Epithelial cell of esophagus (primary cell): ENCODE measurements around the gene PCBP3.
A peak's percentile ranks its signal among the peaks of the same experiment; 100 is the strongest.

Source experiments
- DNase-seq: peaks from one replicate; pipeline ENCODE4 v3.0.0; 2010; ENCODE audit warnings: low read depth
- H3K4me3 ChIP-seq: 2 replicates; pipeline ENCODE4 v1.5.1; 2011; ENCODE audit warnings: mild to moderate bottlenecking, low read length, control low read depth
- CTCF ChIP-seq: IDR thresholded peaks from 2 replicates; pipeline ENCODE4 v1.5.1; 2011; ENCODE audit warnings: low read depth, mild to moderate bottlenecking, low read length, control low read depth, inconsistent platforms; ENCODE audit not compliant: insufficient read depth; ENCODE audit errors: missing control alignments

The PCBP3 gene

GRCh38 chr21:45918835-45919447 is 275.4 kb downstream of the PCBP3 start:
- no peak for DNase-seq
- no peak overlapping the region for H3K4me3 ChIP-seq
- TF ChIP-seq CTCF: no peak

GRCh38 chr21:45919593-45919992 is 276.1 kb downstream of the PCBP3 start:
- no peak overlapping the region for H3K4me3 ChIP-seq
- TF ChIP-seq CTCF: no peak
- no peak for DNase-seq

GRCh38 chr21:45920824-45921600 is 277.5 kb downstream of the PCBP3 start:
- DNase-seq: no peak
- TF ChIP-seq CTCF: no peak
- H3K4me3 ChIP-seq: no peak overlapping the region

GRCh38 chr21:45921917-45922316 is 278.4 kb downstream of the PCBP3 start:
- no peak overlapping the region for H3K4me3 ChIP-seq
- no peak for DNase-seq
- no peak for TF ChIP-seq CTCF

GRCh38 chr21:45922648-45923047 is 279.1 kb downstream of the PCBP3 start:
- DNase-seq: no peak
- no peak for TF ChIP-seq CTCF
- no peak overlapping the region for H3K4me3 ChIP-seq

- TF ChIP-seq CTCF: peak; percentile 32
- DNase-seq: peak; percentile 20
- no peak overlapping the region for H3K4me3 ChIP-seq
Observed at GRCh38 chr21:45923146-45923545, 279.6 kb downstream of the PCBP3 start.

GRCh38 chr21:45926281-45926680 is 282.8 kb downstream of the PCBP3 start:
- H3K4me3 ChIP-seq: no peak overlapping the region
- no peak for DNase-seq
- TF ChIP-seq CTCF: no peak
